Hepatocyte (in vitro differentiated cells): ENCODE results near the gene RDH12.

ENCODE experiments used
- CTCF ChIP-seq: fragments of 200-600 bp; sonication (generic); IDR thresholded peaks from 2 replicates; pipeline ENCODE4 v1.5.1; 2016; ENCODE audit warnings: antibody characterized with exemption, mild to moderate bottlenecking; ENCODE audit not compliant: poor library complexity
- EZH2 ChIP-seq: fragments of 200-600 bp; sonication (generic); IDR thresholded peaks from 2 replicates; pipeline ENCODE4 v1.6.1; 2016; ENCODE audit warnings: antibody characterized with exemption, mild to moderate bottlenecking, borderline replicate concordance
- EZH2phosphoT487 ChIP-seq: fragments of 200-600 bp; sonication (generic); IDR thresholded peaks from one replicate; pipeline ENCODE4 v1.6.1; 2018; ENCODE audit warnings: antibody characterized with exemption, mild to moderate bottlenecking, low read depth, moderate library complexity; ENCODE audit not compliant: unreplicated experiment, severe bottlenecking

GRCh38 chr14:67690011-67690410, 11.7 kb upstream of the RDH12 start:
- TF ChIP-seq CTCF (no peak), EZH2phosphoT487 (no peak), EZH2 (no peak)
